SK-MEL-5 (cell line): Measurements from ENCODE around the gene KCNK7. TPM values are rescaled to one million over a fixed set of nuclear protein-coding genes. Genes with fewer than 3 reads are reported as not detected.
"Not testable (repeated sequence)": the region's sequence is repeated elsewhere in the genome, so short reads cannot be mapped to it uniquely, and the experiment has no call there.

Experiments
- DNase-seq: peaks from one replicate; pipeline ENCODE4 v3.0.0-alpha.2; 2016; ENCODE audit warnings: low read depth, low spot score
- in situ Hi-C: cut with HindIII; loops from 2 replicates; pipeline ENCODE4 v1.10.0; 2016; ENCODE audit warnings: low sequenced_read_pairs, high pct_unique_total_duplicates, low pct_unique_long_range_greater_than_20kb
- total RNA-seq: library from RNA; depleted of rRNA; stranded (reverse); fragments of >200 nt; shearing (Covaris generic); gene quantifications from 2 replicates; pipeline ENCODE4 v1.2.3, GENCODE V29; 2014

Gene KCNK7
- total RNA-seq, 1 experiment from 2014 or later = not detected

GRCh38 chr11:65569973-65570918 is 25.4 kb downstream of the KCNK7 start, which contains the start of gene ZNRD2:
Gene ZNRD2 (plus strand): TSS chr11:65570477. CDS start chr11:65570492, 15 bp downstream.
- peak; percentile 96 for DNase-seq
- in situ Hi-C loops = no loop called here

GRCh38 chr11:65569164-65569972 is 26.2 kb downstream of the KCNK7 start:
- DNase-seq = no peak
- in situ Hi-C loops = no loop called here

- DNase-seq = no peak
- in situ Hi-C loops = no loop called here
Measured at GRCh38 chr11:65565624-65566453, 29.8 kb downstream of the KCNK7 start.

- in situ Hi-C loops, DNase-seq: not testable (repeated sequence)
Measured at GRCh38 chr11:65564879-65565559, 30.6 kb downstream of the KCNK7 start.

- no peak for DNase-seq
- in situ Hi-C loops = no loop called here
Measured at GRCh38 chr11:65563601-65564000, 32.0 kb downstream of the KCNK7 start.

GRCh38 chr11:65562788-65563187 is 32.8 kb downstream of the KCNK7 start:
- DNase-seq = no peak
- in situ Hi-C loops = no loop called here

- in situ Hi-C loops = no loop called here
- DNase-seq = no peak
Measured at GRCh38 chr11:65562020-65562419, 33.6 kb downstream of the KCNK7 start.

GRCh38 chr11:65560555-65561418 is 34.8 kb downstream of the KCNK7 start:
- peak; percentile 25 for DNase-seq
- in situ Hi-C loops = no loop called here

GRCh38 chr11:65559951-65560537 is 35.6 kb downstream of the KCNK7 start:
- no peak for DNase-seq
- in situ Hi-C loops = no loop called here

GRCh38 chr11:65559535-65559934 is 36.1 kb downstream of the KCNK7 start:
- in situ Hi-C loops = no loop called here

GRCh38 chr11:65558930-65559509 is 36.6 kb downstream of the KCNK7 start:
- DNase-seq = no peak
- in situ Hi-C loops = no loop called here

More at GRCh38 chr11:65559535-65559934, 36.1 kb downstream of the KCNK7 start:
- no peak for DNase-seq

- in situ Hi-C loops = no loop called here
- DNase-seq = no peak
Measured at GRCh38 chr11:65558002-65558929, 37.3 kb downstream of the KCNK7 start, which contains the start of gene LTBP3. Gene LTBP3 (minus strand): TSS chr11:65558359. CDS start chr11:65557959, 400 bp downstream.

- no peak for DNase-seq
- in situ Hi-C loops = no loop called here
Measured at GRCh38 chr11:65557280-65558001, 38.2 kb downstream of the KCNK7 start.
